Aorta (tissue), 5 donors: ENCODE data around the gene PDPK1. TPM values are rescaled to one million over a fixed set of nuclear protein-coding genes. Genes with fewer than 3 reads are reported as not detected.
"Not testable (repeated sequence)": the region's sequence is repeated elsewhere in the genome, so short reads cannot be mapped to it uniquely, and the experiment has no call there.

Experiments used
- ATAC-seq: fragments of 200-7000 bp; cut with Tn5 transposase; one replicate; pipeline ENCODE4 v1.9.1; 2022; ENCODE audit warnings: moderate library complexity; ENCODE audit not compliant: low FRiP score
- DNase-seq, 2 donors: peaks; one replicate each; pipeline ENCODE4 v3.0.0-alpha.2; 2020
- H3K27ac ChIP-seq, 2 donors: one replicate each; pipeline ENCODE4 v1.5.1; 2013; ENCODE audit warnings: low read length in 2 of 2, mild to moderate bottlenecking in 2 of 2, moderate library complexity in 2 of 2, control low read depth in 1 of 2, inconsistent platforms in 1 of 2, low read depth in 1 of 2
- H3K27me3 ChIP-seq, 2 donors: one replicate each; pipeline ENCODE4 v1.6.1; 2013; ENCODE audit warnings: control low read depth in 1 of 2, low read length in 1 of 2, mild to moderate bottlenecking in 1 of 2, moderate library complexity in 1 of 2; ENCODE audit not compliant: insufficient read depth in 2 of 2, control insufficient read depth in 1 of 2
- H3K36me3 ChIP-seq, 2 donors: one replicate each; pipeline ENCODE4 v1.6.1; 2013; ENCODE audit warnings: control low read depth in 1 of 2, low read length in 1 of 2, mild to moderate bottlenecking in 1 of 2; ENCODE audit not compliant: insufficient read depth in 2 of 2, control insufficient read depth in 1 of 2
- H3K4me1 ChIP-seq, 2 donors: one replicate each; pipeline ENCODE4 v1.6.1; 2013; ENCODE audit warnings: low read length in 2 of 2, control low read depth in 1 of 2, mild to moderate bottlenecking in 1 of 2, moderate library complexity in 1 of 2; ENCODE audit not compliant: insufficient read depth in 2 of 2, control insufficient read depth in 1 of 2
- H3K4me3 ChIP-seq, 2 donors: one replicate each; pipeline ENCODE4 v1.5.1; 2013; ENCODE audit warnings: low read length in 2 of 2, control low read depth in 1 of 2, mild to moderate bottlenecking in 1 of 2
- H3K9me3 ChIP-seq: one replicate; pipeline ENCODE4 v1.6.1; 2013; ENCODE audit warnings: mild to moderate bottlenecking, low read length; ENCODE audit not compliant: control insufficient read depth
- WGBS, 2 donors: extraction: QIAGEN DNeasy Blood & Tissue Kit; methylation state at CpG; one replicate each; pipeline ENCODE4 v1.1.7; 2013; 5-methylcytosine and 5-hydroxymethylcytosine counted together
- intact Hi-C, 2 donors: fragments of 100-400 bp; cut with DNase I; formaldehyde crosslinking; loops; one replicate each; pipeline versions ENCODE4 v1.14.2 to v1.15.0; 2022
- polyA plus RNA-seq, 2 donors: library from polyadenylated mRNA; stranded (reverse); fragments of 200-250 nt; gene quantifications; one replicate each; pipeline ENCODE4 v1.2.3, GENCODE V29; 2013
- total RNA-seq, 2 donors: library from RNA; stranded (reverse); fragmentation: NEBNext Ultra II Directional; extraction: Animal tissue kit (Norgen Biotek cat#: 25700); gene quantifications; one replicate each; pipeline ENCODE4 v1.2.1, GENCODE V29; 2021
- donor health status: healthy with polysubstance abuse.
- donor health status: Bipolar disorder and iron deficiency.
- donor health status: DM: no; HTN: no; CAD: no.
- donor health status: DM: no; HTN: no; CAD: no.
- donor health status: DM: yes; HTN: yes; CAD: no.

Gene PDPK1
- total and polyA plus RNA-seq, 4 donors = 12.7 to 46.4 (median 30.5) TPM

DNA sequence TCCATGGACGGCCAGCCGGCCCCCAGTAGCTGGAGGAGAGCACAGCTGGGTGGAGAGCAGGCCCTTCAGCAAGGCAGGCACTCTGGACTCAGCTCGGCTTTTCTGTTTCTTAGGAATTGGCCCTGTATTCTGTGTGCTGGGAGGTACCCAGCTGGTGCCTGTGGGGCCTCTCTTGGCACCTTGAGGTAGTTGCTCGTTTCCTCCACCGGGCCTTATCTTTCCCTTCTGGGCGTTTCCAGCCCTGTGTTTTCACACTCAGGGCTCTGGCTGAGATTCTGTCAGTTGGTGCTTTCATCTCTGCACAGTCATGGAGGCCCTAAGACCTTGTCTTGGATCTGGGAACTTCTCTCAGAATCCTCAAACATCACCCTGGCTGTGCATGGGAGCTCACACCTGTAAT, 29.7 kb downstream of the PDPK1 start:
- H3K4me1 ChIP-seq, H3K9me3 ChIP-seq, ATAC-seq, H3K27me3 ChIP-seq, H3K4me3 ChIP-seq, DNase-seq, H3K36me3 ChIP-seq, intact Hi-C loops, H3K27ac ChIP-seq: not testable (repeated sequence)
- no CpG with 5 or more reads among the region's 6 CpGs for WGBS, 2 donors

DNA sequence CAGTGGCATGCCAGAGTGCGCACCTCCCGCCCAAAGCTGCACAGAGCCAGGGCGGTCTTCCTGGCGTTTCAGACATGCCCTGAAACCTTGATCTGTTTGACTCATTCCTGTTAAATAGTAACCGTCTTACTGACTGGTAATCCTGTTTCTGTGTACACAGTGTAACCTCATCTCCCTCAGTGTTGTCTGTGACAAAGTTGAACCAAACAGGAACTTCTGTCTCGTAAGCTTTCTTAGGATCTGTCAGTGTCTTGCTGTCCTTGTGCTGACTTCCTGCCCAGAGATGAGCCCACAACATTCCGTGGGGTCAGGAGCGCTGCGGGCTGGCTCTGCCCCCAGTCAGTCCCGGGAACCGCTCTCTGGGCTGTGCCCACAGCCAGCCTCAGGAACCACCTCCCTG, 30.8 kb downstream of the PDPK1 start:
- H3K4me1 ChIP-seq, H3K9me3 ChIP-seq, H3K27me3 ChIP-seq, H3K4me3 ChIP-seq, H3K36me3 ChIP-seq, DNase-seq, ATAC-seq, H3K27ac ChIP-seq, intact Hi-C loops: not testable (repeated sequence)
- no CpG with 5 or more reads among the region's 11 CpGs for WGBS, 2 donors

DNA sequence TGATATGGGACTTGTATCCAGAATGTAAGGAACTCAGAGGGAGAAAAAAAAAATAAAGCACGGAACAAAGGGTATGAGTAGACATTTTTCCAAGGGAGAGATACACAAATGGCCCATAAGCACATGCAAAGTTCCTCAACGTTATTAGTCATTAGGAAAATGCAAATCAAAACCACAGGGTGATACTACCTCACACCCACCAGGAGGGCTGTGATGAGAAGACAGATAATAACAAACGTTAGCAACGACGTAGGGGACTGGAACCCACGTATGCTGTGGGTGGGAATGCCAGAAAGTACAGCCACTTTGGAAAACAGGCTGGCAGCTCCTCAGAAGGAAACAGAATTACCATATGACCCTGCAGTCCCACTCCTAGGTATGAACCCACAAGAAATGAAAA, 34.9 kb downstream of the PDPK1 start:
- H3K4me1 ChIP-seq, H3K27ac ChIP-seq, H3K36me3 ChIP-seq, H3K9me3 ChIP-seq, intact Hi-C loops, ATAC-seq, H3K4me3 ChIP-seq, H3K27me3 ChIP-seq, DNase-seq: not testable (repeated sequence)
- no CpG with 5 or more reads among the region's 6 CpGs for WGBS, 2 donors

DNA sequence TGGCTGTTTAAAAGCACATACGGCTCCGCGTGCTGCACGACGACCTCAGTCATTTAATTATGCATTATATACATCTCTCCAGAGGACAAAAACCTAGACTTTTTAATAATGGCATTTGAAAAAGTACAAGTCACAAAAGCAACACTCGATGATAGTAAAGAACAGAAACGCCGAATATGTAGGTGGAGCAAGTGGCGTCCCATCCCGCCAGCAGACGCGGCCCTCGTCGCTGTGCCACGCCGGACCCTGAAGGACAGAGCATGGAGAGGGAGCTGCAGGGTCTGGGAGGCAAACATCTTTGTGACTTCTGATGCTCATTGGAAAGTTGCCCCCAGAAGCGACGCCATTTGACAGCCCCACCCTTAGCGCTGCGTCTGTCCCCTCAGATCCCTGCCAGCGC, 38.0 kb downstream of the PDPK1 start:
- H3K36me3 ChIP-seq, H3K4me1 ChIP-seq, H3K4me3 ChIP-seq, intact Hi-C loops, ATAC-seq, H3K9me3 ChIP-seq, H3K27ac ChIP-seq, H3K27me3 ChIP-seq: not testable (repeated sequence)
- peak; percentile 4 to 11 for DNase-seq
- WGBS, 2 donors = 95 to 97% methylated on average over 11 to 12 of the region's 21 CpGs

DNA sequence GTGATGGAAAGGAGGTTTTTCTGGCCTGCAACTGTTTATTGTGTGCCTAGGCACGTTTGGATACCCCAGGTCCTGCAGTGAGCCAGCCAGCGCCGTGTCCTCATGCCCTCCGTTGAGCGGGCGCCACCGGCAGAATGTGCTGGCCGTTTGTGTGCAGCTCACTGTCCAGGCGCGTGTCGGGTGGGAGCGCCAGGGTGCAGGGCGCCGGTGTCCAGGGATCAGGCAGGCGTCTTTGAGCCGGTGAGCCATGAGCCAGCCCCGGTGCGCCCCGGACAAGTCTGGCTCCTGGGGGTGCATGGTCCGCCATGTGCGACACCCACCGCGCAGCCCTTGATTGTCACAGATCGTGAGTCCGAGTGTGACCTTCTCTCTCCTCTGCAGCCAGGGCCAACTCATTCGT, 39.2 kb downstream of the PDPK1 start:
- peak; percentile 44 for ATAC-seq

DNA sequence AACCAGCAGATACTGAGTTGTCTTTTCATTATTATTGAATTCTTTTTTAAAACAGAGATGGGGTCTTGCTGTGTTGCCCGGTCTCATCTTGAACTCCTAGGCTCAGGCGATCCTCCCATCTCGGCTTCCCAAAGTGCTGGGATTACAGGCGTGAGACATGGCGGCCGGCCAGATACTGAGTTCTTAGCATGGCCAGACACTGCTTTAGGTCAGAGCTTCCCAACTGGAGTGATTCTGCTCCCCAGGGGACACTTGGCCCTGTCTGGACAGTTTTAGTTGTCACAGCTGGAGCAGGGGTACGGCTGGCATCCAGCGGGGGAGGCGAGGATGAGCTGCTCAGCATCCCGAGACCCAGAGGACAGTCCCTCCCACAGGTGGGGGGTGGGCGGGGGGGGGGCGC, 41.1 kb downstream of the PDPK1 start:
- intact Hi-C loops, ATAC-seq, DNase-seq: not testable (repeated sequence)

More for the DNA sequence above, 39.2 kb downstream of the PDPK1 start:
- H3K36me3 ChIP-seq, H3K4me1 ChIP-seq, intact Hi-C loops, H3K4me3 ChIP-seq, H3K27ac ChIP-seq, H3K27me3 ChIP-seq, H3K9me3 ChIP-seq: not testable (repeated sequence)
- peak; percentile 1 to 26 for DNase-seq
- 96% methylated on average over 10 to 21 of the region's 26 CpGs for WGBS, 2 donors

DNA sequence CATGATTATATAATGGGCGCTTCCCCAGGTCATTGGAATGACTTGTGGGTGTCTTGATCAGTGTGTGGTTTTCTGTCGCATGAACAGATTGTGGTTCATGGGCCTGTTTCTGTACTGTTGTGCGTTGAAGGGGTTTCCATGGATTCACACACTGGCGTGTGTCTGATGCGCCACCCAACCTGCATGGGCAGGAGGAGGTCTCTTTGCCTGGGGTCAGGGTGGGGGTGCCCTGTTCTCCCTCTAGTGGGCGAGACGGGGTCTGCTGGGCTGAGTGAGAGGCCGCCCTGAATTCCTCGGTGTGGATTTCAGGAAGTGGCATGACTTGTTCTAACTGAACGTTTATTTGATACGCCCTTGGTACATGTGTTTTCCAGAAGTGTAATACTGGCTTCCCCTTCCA, 42.3 kb downstream of the PDPK1 start:
- H3K36me3 ChIP-seq, H3K4me1 ChIP-seq, H3K4me3 ChIP-seq, H3K9me3 ChIP-seq, ATAC-seq, H3K27me3 ChIP-seq, H3K27ac ChIP-seq, intact Hi-C loops: not testable (repeated sequence)
- peak; percentile 33 to 34 for DNase-seq
- 55 to 74% methylated on average over 6 of the region's 11 CpGs for WGBS, 2 donors

More for the DNA sequence above, 41.1 kb downstream of the PDPK1 start:
- 79 to 83% methylated on average over 3 to 5 of the region's 12 CpGs for WGBS, 2 donors
- H3K4me3 ChIP-seq, H3K4me1 ChIP-seq, H3K27me3 ChIP-seq, H3K9me3 ChIP-seq, H3K36me3 ChIP-seq, H3K27ac ChIP-seq: not testable (repeated sequence)

DNA sequence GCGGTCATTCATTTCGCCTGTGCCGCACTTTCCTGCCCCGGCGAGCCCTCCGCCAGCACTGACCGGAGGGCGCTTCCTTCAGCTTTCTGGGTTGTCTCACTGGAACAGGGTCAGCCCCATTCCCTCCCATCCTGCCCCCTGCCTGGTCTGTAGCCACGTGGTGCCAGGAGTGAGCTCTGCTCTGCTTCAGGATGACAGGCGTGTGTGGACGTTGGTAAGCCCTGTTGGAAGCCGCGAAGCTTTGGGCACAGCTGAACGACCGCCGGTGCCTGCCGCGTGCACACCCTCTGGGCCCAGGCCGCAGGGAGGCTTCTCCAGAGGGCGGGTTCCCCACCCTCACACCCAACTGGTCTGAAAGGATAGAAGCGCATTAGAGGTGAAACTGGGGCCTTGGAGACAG, 43.0 kb downstream of the PDPK1 start:
- intact Hi-C loops, H3K27ac ChIP-seq, H3K4me1 ChIP-seq, DNase-seq, H3K36me3 ChIP-seq, H3K4me3 ChIP-seq, H3K27me3 ChIP-seq, ATAC-seq, H3K9me3 ChIP-seq: not testable (repeated sequence)
- WGBS, 2 donors = no CpG with 5 or more reads among the region's 21 CpGs

DNA sequence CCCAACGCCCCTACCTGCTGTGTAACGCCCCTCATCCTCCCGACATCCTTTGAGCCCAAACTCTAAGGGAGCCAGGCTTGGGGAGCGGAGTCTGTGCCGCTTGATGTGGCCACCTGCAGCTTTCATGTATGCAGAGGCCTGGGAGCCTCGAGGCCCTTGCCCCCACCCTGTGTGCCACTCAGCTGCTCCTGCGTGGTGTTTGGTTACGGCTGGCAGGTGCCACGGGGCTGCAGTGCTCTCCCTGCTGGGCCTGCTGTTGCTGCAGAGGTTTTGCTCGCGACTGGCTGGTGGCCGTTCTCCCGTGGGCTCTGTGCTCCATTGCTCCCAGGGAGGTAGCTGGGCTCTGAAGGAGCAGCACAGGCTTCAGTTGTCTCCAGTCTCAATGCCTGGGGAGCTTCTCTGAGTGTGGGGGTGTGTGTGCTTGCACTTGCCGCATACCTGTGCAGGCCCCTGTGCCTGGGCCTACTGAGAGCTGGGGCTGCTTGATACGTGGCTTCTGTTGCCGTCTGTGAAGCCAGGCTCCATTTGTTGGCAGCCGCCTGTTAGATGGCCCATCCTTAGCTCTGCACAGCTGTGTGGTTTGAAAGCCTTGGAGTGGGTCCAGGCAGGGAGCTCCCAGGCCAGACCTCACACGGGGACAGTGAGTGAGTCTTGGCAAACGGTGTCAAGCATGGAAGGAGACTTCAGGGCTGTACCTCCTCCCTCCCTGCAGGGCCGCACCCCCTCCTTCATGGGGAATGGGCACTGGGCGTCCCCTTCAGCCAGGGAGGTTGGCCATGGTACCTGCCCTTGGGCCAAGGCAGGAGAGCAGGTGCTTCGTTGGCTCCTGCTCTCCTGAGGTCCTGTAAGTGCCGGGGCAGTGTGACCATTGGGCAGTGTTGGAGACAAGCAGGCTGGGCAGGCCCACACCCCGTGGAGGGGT, 47.2 kb downstream of the PDPK1 start:
- intact Hi-C loops = no loop called here
- Histone ChIP-seq H3K27ac (no peak overlapping the region), H3K4me1 (no peaks in the 10 kb centered on the region), H3K27me3 (no peaks in the 10 kb centered on the region), H3K9me3 (no peaks in the 10 kb centered on the region), H3K36me3 (peaks cover 0 to 4% of the 10 kb centered on the region in 2 donors), H3K4me3 (no peak overlapping the region)
- no peak for ATAC-seq
- DNase-seq = peak; percentile 46 to 65
- WGBS, 2 donors = 81 to 83% methylated on average over 21 to 23 of the region's 24 CpGs
